ENCODE data around the gene MTREX.

DNA sequence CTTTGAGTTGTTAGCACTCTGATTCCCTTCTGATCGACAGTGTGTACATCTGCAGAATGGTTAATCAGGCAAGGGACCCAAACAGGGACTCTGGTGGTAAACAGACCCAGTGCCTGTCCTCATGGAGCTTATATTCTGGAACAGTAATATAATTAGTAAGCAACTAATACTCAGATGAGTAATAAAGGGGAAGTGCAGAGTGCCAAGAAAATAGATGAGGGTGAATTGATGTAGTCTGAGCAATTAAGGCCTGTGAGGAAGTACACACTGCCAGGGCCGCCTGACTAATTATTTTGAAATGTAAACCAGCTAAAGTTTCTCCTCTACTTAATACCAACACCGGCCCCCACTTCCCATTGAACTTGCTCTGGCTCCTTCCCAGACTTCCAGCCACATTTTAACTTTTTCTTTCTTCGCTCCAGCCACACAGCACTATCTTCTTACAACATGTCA lies 4.5 kb upstream of the MTREX start:
- TF ChIP-seq, protein P1, sequence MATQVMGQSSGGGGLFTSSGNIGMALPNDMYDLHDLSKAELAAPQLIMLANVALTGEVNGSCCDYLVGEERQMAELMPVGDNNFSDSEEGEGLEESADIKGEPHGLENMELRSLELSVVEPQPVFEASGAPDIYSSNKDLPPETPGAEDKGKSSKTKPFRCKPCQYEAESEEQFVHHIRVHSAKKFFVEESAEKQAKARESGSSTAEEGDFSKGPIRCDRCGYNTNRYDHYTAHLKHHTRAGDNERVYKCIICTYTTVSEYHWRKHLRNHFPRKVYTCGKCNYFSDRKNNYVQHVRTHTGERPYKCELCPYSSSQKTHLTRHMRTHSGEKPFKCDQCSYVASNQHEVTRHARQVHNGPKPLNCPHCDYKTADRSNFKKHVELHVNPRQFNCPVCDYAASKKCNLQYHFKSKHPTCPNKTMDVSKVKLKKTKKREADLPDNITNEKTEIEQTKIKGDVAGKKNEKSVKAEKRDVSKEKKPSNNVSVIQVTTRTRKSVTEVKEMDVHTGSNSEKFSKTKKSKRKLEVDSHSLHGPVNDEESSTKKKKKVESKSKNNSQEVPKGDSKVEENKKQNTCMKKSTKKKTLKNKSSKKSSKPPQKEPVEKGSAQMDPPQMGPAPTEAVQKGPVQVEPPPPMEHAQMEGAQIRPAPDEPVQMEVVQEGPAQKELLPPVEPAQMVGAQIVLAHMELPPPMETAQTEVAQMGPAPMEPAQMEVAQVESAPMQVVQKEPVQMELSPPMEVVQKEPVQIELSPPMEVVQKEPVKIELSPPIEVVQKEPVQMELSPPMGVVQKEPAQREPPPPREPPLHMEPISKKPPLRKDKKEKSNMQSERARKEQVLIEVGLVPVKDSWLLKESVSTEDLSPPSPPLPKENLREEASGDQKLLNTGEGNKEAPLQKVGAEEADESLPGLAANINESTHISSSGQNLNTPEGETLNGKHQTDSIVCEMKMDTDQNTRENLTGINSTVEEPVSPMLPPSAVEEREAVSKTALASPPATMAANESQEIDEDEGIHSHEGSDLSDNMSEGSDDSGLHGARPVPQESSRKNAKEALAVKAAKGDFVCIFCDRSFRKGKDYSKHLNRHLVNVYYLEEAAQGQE (IDR thresholded peaks at IDR 0.05; ENCODE audit: insufficient read depth in 1 of 2, low read depth in 2 of 2, low read length in 2 of 2) = no peak
- TF ChIP-seq SIN3A (IDR thresholded peaks at IDR 0.05; ENCODE audit: borderline replicate concordance, insufficient read depth, low read length) (no peak), POLR2AphosphoS5 (IDR thresholded peaks at IDR 0.05; ENCODE audit: low read depth, low read length) (no peak), TAF1 (IDR thresholded peaks at IDR 0.05; ENCODE audit: borderline replicate concordance, insufficient read depth, low read length) (no peak)
